Measurements from ENCODE around the gene PPM1D.
"Not testable (repeated sequence)": the region's sequence is repeated elsewhere in the genome, so short reads cannot be mapped to it uniquely, and the experiment has no call there.

Gene PPM1D

GRCh38 chr17:60659156-60659555 is 59.2 kb downstream of the PPM1D start:
- H3K9me2 ChIP-seq (replicated peaks; ENCODE audit: control insufficient read depth, low read length): no peaks in the 10 kb centered on the region
- H3K4me2 ChIP-seq (ENCODE audit: low read length): no peak overlapping the region
- TF ChIP-seq CTCF (IDR thresholded peaks at IDR 0.05; ENCODE audit: low read depth, low read length, poor library complexity, severe bottlenecking) (no peak), EZH2phosphoT487 (IDR thresholded peaks at IDR 0.05; ENCODE audit: borderline replicate concordance, low read length) (no peak)
- no peak overlapping the region for H3K4me3 ChIP-seq (ENCODE audit: low read length)
- H3F3A ChIP-seq (ENCODE audit: control insufficient read depth, insufficient read depth): no peaks in the 10 kb centered on the region
- H3K27me3 ChIP-seq (ENCODE audit: control insufficient read depth, low read length): no peaks in the 10 kb centered on the region
- H3K79me2 ChIP-seq (ENCODE audit: control insufficient read depth, low read length): peaks cover 13% of the 10 kb centered on the region
- H3K27ac ChIP-seq (ENCODE audit: low read depth, low read length): no peak overlapping the region
- no peaks in the 10 kb centered on the region for H3K9me3 ChIP-seq (ENCODE audit: control insufficient read depth, insufficient read depth, low read length)
- peaks cover 26% of the 10 kb centered on the region for H3K36me3 ChIP-seq (ENCODE audit: control insufficient read depth, low read length)
- no peaks in the 10 kb centered on the region for H3K4me1 ChIP-seq (ENCODE audit: control insufficient read depth, low read length)
- no peaks in the 10 kb centered on the region for H4K20me1 ChIP-seq (ENCODE audit: control insufficient read depth, insufficient read depth, low read depth, low read length)

- TF ChIP-seq EZH2phosphoT487 (IDR thresholded peaks at IDR 0.05; ENCODE audit: borderline replicate concordance, low read length) (no peak), CTCF (IDR thresholded peaks at IDR 0.05; ENCODE audit: low read depth, low read length, poor library complexity, severe bottlenecking) (no peak)
- no peaks in the 10 kb centered on the region for H3K27me3 ChIP-seq (ENCODE audit: control insufficient read depth, low read length)
- H3K4me2 ChIP-seq (ENCODE audit: low read length): no peak overlapping the region
- H4K20me1 ChIP-seq (ENCODE audit: control insufficient read depth, insufficient read depth, low read depth, low read length): no peaks in the 10 kb centered on the region
- no peaks in the 10 kb centered on the region for H3F3A ChIP-seq (ENCODE audit: control insufficient read depth, insufficient read depth)
- no peaks in the 10 kb centered on the region for H3K9me3 ChIP-seq (ENCODE audit: control insufficient read depth, insufficient read depth, low read length)
- no peaks in the 10 kb centered on the region for H3K9me2 ChIP-seq (replicated peaks; ENCODE audit: control insufficient read depth, low read length)
- peaks cover 25% of the 10 kb centered on the region for H3K36me3 ChIP-seq (ENCODE audit: control insufficient read depth, low read length)
- H3K27ac ChIP-seq (ENCODE audit: low read depth, low read length): no peak overlapping the region
- H3K4me3 ChIP-seq (ENCODE audit: low read length): no peak overlapping the region
- 0 out of 2 replicates have a peak, but pooled peaks cover 1% of the 10 kb centered on the region for H3K79me2 ChIP-seq (ENCODE audit: control insufficient read depth, low read length)
- H3K4me1 ChIP-seq (ENCODE audit: control insufficient read depth, low read length): no peaks in the 10 kb centered on the region
Measured at GRCh38 chr17:60661489-60661888, 61.5 kb downstream of the PPM1D start.

GRCh38 chr17:60664022-60664421 is 64.0 kb downstream of the PPM1D start:
- no peaks in the 10 kb centered on the region for H3K79me2 ChIP-seq (ENCODE audit: control insufficient read depth, low read length)
- no peak overlapping the region for H3K4me3 ChIP-seq (ENCODE audit: low read length)
- no peaks in the 10 kb centered on the region for H3F3A ChIP-seq (ENCODE audit: control insufficient read depth, insufficient read depth)
- no peaks in the 10 kb centered on the region for H3K9me2 ChIP-seq (replicated peaks; ENCODE audit: control insufficient read depth, low read length)
- peaks cover 13% of the 10 kb centered on the region for H3K36me3 ChIP-seq (ENCODE audit: control insufficient read depth, low read length)
- H3K4me1 ChIP-seq (ENCODE audit: control insufficient read depth, low read length): no peaks in the 10 kb centered on the region
- no peak overlapping the region for H3K4me2 ChIP-seq (ENCODE audit: low read length)
- TF ChIP-seq CTCF (IDR thresholded peaks at IDR 0.05; ENCODE audit: low read depth, low read length, poor library complexity, severe bottlenecking) (no peak), EZH2phosphoT487 (IDR thresholded peaks at IDR 0.05; ENCODE audit: borderline replicate concordance, low read length) (no peak)
- H4K20me1 ChIP-seq (ENCODE audit: control insufficient read depth, insufficient read depth, low read depth, low read length): no peaks in the 10 kb centered on the region
- no peak overlapping the region for H3K27ac ChIP-seq (ENCODE audit: low read depth, low read length)
- no peaks in the 10 kb centered on the region for H3K27me3 ChIP-seq (ENCODE audit: control insufficient read depth, low read length)
- H3K9me3 ChIP-seq (ENCODE audit: control insufficient read depth, insufficient read depth, low read length): no peaks in the 10 kb centered on the region

DNA sequence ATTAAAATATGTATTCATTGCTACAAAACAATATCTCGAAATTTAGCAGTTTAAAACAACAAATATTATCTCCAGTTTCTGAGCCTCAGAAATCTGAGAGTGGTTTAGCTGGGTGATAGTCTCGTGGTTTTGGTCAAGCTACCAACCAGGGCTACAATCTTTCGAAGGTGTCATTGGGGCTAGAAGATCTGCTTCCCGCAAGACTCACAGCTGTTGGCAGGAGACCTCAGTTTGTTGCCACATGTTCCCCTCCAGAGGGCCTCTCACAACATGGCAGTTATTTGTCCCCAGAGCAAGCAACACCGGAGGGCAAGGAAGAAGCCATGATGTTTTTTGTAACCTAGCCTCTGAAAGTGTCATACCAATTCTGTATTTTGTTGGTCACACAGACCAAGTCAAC is 65.6 kb downstream of the PPM1D start:
- H3K79me2 ChIP-seq (ENCODE audit: control insufficient read depth, low read length): no peaks in the 10 kb centered on the region
- H3K9me2 ChIP-seq (replicated peaks; ENCODE audit: control insufficient read depth, low read length): no peaks in the 10 kb centered on the region
- peaks cover 13% of the 10 kb centered on the region for H3K36me3 ChIP-seq (ENCODE audit: control insufficient read depth, low read length)
- H3K4me3 ChIP-seq (ENCODE audit: low read length): no peak overlapping the region
- no peaks in the 10 kb centered on the region for H3K27me3 ChIP-seq (ENCODE audit: control insufficient read depth, low read length)
- H3K9me3 ChIP-seq (ENCODE audit: control insufficient read depth, insufficient read depth, low read length): no peaks in the 10 kb centered on the region
- H3K4me2 ChIP-seq (ENCODE audit: low read length): no peak overlapping the region
- no peak overlapping the region for H3K27ac ChIP-seq (ENCODE audit: low read depth, low read length)
- H4K20me1 ChIP-seq (ENCODE audit: control insufficient read depth, insufficient read depth, low read depth, low read length): no peaks in the 10 kb centered on the region
- TF ChIP-seq EZH2phosphoT487 (IDR thresholded peaks at IDR 0.05; ENCODE audit: borderline replicate concordance, low read length) (no peak), CTCF (IDR thresholded peaks at IDR 0.05; ENCODE audit: low read depth, low read length, poor library complexity, severe bottlenecking) (no peak)
- H3F3A ChIP-seq (ENCODE audit: control insufficient read depth, insufficient read depth): no peaks in the 10 kb centered on the region
- no peaks in the 10 kb centered on the region for H3K4me1 ChIP-seq (ENCODE audit: control insufficient read depth, low read length)

DNA sequence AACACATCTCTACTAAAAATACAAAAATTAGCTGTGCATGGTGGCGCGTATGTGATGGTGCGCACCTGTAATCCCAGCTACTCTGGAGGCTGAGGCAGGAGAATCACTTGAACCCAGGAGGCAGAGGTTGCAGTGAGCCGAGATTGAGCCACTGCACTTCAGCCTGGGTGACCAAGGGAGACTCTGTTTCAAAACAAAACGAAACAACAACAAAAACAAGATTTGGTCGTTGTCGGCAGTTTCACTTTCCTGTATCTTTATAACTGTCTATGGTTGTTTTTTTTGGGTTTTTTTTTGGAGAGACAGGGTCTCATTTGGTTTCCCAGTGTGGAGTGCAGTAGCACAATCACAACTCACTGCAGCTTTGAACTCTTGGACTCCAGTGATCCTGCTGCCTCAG is 68.7 kb downstream of the PPM1D start:
- not testable (repeated sequence) for H3K79me2 ChIP-seq (ENCODE audit: control insufficient read depth, low read length); H3K36me3 ChIP-seq (ENCODE audit: control insufficient read depth, low read length); H3K4me3 ChIP-seq (ENCODE audit: low read length); H3F3A ChIP-seq (ENCODE audit: control insufficient read depth, insufficient read depth); H3K4me2 ChIP-seq (ENCODE audit: low read length); H3K4me1 ChIP-seq (ENCODE audit: control insufficient read depth, low read length); H3K27ac ChIP-seq (ENCODE audit: low read depth, low read length); H3K27me3 ChIP-seq (ENCODE audit: control insufficient read depth, low read length); H3K9me3 ChIP-seq (ENCODE audit: control insufficient read depth, insufficient read depth, low read length); H3K9me2 ChIP-seq (replicated peaks; ENCODE audit: control insufficient read depth, low read length); H4K20me1 ChIP-seq (ENCODE audit: control insufficient read depth, insufficient read depth, low read depth, low read length)

Measured in DOHH2 (cell line).